ENCODE measurements around the gene ST7.

The ST7 gene

DNA sequence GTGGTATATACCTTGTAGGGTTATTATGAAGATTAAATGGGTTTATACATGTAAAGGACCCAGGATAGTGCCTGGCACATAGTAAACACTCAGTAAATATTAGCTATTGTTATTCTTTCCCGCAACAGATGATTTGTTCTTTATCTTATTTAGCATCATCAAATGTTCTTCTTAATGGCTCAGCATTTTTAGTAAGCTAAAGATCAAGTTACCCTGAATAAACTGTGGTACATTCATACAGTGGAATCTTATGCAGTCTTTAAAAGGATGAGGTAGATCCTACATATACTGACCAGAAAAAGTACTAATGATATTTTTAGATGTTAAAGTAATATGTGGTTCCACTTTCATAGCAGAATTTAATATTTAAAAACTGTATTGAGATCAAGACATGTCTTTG lies 65.4 kb downstream of the ST7 start:
- TF ChIP-seq, protein P1, sequence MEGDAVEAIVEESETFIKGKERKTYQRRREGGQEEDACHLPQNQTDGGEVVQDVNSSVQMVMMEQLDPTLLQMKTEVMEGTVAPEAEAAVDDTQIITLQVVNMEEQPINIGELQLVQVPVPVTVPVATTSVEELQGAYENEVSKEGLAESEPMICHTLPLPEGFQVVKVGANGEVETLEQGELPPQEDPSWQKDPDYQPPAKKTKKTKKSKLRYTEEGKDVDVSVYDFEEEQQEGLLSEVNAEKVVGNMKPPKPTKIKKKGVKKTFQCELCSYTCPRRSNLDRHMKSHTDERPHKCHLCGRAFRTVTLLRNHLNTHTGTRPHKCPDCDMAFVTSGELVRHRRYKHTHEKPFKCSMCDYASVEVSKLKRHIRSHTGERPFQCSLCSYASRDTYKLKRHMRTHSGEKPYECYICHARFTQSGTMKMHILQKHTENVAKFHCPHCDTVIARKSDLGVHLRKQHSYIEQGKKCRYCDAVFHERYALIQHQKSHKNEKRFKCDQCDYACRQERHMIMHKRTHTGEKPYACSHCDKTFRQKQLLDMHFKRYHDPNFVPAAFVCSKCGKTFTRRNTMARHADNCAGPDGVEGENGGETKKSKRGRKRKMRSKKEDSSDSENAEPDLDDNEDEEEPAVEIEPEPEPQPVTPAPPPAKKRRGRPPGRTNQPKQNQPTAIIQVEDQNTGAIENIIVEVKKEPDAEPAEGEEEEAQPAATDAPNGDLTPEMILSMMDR (IDR thresholded peaks at IDR 0.05; ENCODE audit: low read depth, low read length): no peak
- H3K27me3 ChIP-seq (ENCODE audit: insufficient read depth, low read depth, severe bottlenecking): peaks cover 67% of the 10 kb centered on the region
- DNase-seq: no peak
- H3K27ac ChIP-seq: no peak overlapping the region
- H3K36me3 ChIP-seq: no peaks in the 10 kb centered on the region
- H3K9me3 ChIP-seq (ENCODE audit: severe bottlenecking): no peaks in the 10 kb centered on the region
- H3K4me3 ChIP-seq (ENCODE audit: low read depth, low read length): no peak overlapping the region

DNA sequence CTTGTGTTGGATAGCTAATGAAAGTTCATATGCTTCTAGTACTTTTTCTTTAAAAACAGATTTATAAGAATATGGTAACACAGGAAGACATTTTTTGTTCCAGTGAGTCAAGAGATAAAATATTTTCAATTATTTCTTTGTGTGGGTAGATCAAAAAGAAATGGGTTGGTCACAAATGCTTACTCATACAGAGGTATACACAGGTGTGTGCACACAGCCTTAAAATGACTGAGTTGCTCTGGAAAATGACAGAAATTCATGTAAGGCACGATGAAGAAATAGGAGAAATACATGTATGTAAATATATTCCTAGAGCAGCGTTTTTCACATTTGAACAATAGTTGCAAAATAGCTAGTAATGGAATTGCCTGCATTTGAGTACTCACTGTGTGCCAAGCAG lies 66.0 kb downstream of the ST7 start:
- TF ChIP-seq, protein P1 (IDR thresholded peaks at IDR 0.05; ENCODE audit: low read depth, low read length): no peak
- no peaks in the 10 kb centered on the region for H3K9me3 ChIP-seq (ENCODE audit: severe bottlenecking)
- no peak overlapping the region for H3K4me3 ChIP-seq (ENCODE audit: low read depth, low read length)
- no peak for DNase-seq
- peaks cover 68% of the 10 kb centered on the region for H3K27me3 ChIP-seq (ENCODE audit: insufficient read depth, low read depth, severe bottlenecking)
- no peaks in the 10 kb centered on the region for H3K36me3 ChIP-seq
- H3K27ac ChIP-seq: no peak overlapping the region

DNA sequence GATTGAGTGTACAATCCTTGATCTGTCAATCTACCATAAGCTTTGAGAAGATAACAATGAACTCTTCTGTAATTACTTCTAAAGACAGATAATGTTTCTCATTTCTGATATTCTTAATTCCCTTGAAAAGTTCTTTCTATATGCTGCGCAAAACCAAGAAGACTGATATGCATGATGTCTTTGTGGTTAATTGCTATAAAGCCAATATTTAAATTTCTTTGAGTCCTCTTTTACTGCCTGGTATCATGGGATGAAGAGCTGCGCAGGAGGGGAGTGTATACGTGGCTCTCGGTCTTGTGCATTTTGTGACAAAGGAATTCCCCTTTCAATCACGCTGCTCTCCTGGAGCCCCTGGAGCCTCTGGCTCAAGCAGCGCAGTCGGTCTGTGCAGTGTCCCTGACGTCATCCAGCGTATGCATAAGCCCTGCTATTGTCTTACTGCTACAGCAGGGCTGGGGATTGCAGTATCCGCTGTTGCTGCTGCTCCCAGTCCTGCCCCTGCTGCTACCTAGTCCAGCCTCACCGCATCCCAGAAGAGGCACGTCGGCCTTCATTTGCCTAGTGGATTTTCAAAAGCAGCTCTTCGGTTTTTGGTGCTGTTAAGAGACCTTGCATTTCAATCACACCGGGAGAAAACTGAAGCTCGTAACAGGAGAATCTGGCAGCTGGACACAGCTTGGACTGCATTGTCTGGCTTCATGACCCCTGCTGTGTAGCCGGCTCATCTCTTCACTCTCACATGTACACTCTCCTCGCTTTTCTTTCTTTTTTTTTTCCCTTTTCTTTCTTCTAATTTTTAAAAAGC lies 66.7 kb downstream of the ST7 start:
- Histone ChIP-seq H3K36me3 (no peaks in the 10 kb centered on the region), H3K9me3 (ENCODE audit: severe bottlenecking) (no peaks in the 10 kb centered on the region), H3K27me3 (ENCODE audit: insufficient read depth, low read depth, severe bottlenecking) (peaks cover 66% of the 10 kb centered on the region), H3K4me3 (ENCODE audit: low read depth, low read length) (peak overlapping the region; percentile 5; the same call in 1 of the 2 replicates), H3K27ac (no peak overlapping the region)
- TF ChIP-seq, protein P1 (IDR thresholded peaks at IDR 0.05; ENCODE audit: low read depth, low read length): no peak
- peak; percentile 53 for DNase-seq

DNA sequence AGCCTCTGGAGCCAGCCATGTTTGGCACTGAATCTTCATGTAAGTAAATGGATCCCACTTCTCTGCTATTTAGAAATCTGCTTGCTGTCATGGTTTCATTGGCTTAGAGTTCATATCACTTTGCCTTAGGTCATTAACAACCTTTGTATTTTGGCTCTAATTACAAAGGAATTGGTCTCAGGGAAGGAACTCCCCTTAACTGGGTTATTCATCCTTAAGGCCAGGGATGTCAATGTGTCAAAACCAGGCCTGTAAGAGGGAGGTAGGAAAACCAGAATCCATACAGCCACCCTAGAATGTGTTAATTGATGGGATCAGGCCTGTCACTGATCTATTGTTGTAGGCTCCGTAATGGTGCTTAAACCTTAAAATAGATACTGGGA lies 67.3 kb downstream of the ST7 start:
- no peak overlapping the region for H3K4me3 ChIP-seq (ENCODE audit: low read depth, low read length)

DNA sequence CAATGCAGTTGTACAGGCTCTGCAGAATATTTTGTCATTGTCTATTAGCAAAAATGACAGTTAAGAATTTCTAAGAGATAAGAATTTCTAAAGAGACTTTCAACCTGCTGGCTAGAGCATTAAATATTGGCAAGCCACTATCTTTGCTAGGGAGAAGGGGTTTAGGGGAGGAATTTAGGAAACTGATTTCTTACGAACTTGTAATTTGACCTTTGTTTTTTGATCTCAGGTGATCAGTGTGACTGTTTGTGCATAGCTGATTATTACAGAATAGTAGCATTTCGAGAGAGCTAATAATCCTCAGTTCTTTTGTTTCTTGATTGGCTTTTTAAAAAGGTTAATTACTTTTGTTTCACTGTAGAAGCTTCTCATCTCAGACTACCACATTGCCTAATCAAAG lies 68.1 kb downstream of the ST7 start:
- Histone ChIP-seq H3K27ac (no peak overlapping the region), H3K4me3 (ENCODE audit: low read depth, low read length) (no peak overlapping the region), H3K36me3 (no peaks in the 10 kb centered on the region), H3K27me3 (ENCODE audit: insufficient read depth, low read depth, severe bottlenecking) (peaks cover 58% of the 10 kb centered on the region), H3K9me3 (ENCODE audit: severe bottlenecking) (no peaks in the 10 kb centered on the region)
- DNase-seq: no peak
- TF ChIP-seq, protein P1 (IDR thresholded peaks at IDR 0.05; ENCODE audit: low read depth, low read length): no peak

More for the DNA sequence above, 67.3 kb downstream of the ST7 start:
- no peak for DNase-seq
- Histone ChIP-seq H3K9me3 (ENCODE audit: severe bottlenecking) (no peaks in the 10 kb centered on the region), H3K27me3 (ENCODE audit: insufficient read depth, low read depth, severe bottlenecking) (peaks cover 64% of the 10 kb centered on the region), H3K27ac (no peak overlapping the region), H3K36me3 (no peaks in the 10 kb centered on the region)
- TF ChIP-seq, protein P1 (IDR thresholded peaks at IDR 0.05; ENCODE audit: low read depth, low read length): no peak

DNA sequence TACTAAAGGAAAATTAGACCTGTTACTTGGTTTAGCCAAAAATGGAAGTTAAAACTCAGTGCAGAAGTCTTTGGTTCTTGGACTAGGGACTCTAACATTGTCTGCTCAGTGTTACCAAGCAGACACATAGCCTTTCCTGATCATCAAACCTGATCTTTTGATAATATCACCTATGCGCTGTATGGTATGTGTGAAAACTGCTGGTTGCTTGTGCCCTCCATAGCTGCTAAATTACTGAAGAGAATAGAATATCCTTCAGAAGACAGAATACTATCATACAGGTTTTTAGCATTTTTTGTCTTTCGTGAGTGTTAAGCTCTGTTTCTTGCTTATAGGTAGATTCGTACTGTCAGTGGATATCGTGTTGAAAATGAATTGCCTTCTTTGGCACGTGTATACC lies 68.7 kb downstream of the ST7 start:
- TF ChIP-seq, protein P1 (IDR thresholded peaks at IDR 0.05; ENCODE audit: low read depth, low read length): no peak
- peaks cover 58% of the 10 kb centered on the region for H3K27me3 ChIP-seq (ENCODE audit: insufficient read depth, low read depth, severe bottlenecking)
- no peaks in the 10 kb centered on the region for H3K36me3 ChIP-seq
- no peak overlapping the region for H3K4me3 ChIP-seq (ENCODE audit: low read depth, low read length)
- no peak overlapping the region for H3K27ac ChIP-seq
- no peaks in the 10 kb centered on the region for H3K9me3 ChIP-seq (ENCODE audit: severe bottlenecking)
- no peak for DNase-seq
